T-helper 2 cell treated with Interferon-gamma antibody and Interleukin-4, amounts not matched to agents 5 μg/mL and 100 μg/mL, for 36 hours (primary cell): ENCODE results near the gene PTPDC1.
"Not testable (repeated sequence)": the region's sequence is repeated elsewhere in the genome, so short reads cannot be mapped to it uniquely, and the experiment has no call there.

Experiments
- DNase-seq: peaks from one replicate; pipeline ENCODE4 v3.0.0; 2021; ENCODE audit warnings: low spot score
- H3K27ac Mint-ChIP-seq: one replicate; pipeline ENCODE4 v1.8.0; 2021; ENCODE audit warnings: mild to moderate bottlenecking, mixed read lengths
- H3K27me3 Mint-ChIP-seq: one replicate; pipeline ENCODE4 v1.8.0; 2021; ENCODE audit warnings: low read depth, mixed read lengths
- H3K36me3 Mint-ChIP-seq: one replicate; pipeline ENCODE4 v1.8.0; 2021; ENCODE audit warnings: low read depth, mixed read lengths
- H3K4me1 Mint-ChIP-seq: one replicate; pipeline ENCODE4 v1.8.0; 2021; ENCODE audit warnings: low read depth, mixed read lengths
- H3K4me3 Mint-ChIP-seq: one replicate; pipeline ENCODE4 v1.8.0; 2022; ENCODE audit warnings: mild to moderate bottlenecking, moderate library complexity, mixed read lengths
- H3K9me3 Mint-ChIP-seq: one replicate; pipeline ENCODE4 v1.8.0; 2021; ENCODE audit warnings: mixed read lengths

Gene PTPDC1

DNA sequence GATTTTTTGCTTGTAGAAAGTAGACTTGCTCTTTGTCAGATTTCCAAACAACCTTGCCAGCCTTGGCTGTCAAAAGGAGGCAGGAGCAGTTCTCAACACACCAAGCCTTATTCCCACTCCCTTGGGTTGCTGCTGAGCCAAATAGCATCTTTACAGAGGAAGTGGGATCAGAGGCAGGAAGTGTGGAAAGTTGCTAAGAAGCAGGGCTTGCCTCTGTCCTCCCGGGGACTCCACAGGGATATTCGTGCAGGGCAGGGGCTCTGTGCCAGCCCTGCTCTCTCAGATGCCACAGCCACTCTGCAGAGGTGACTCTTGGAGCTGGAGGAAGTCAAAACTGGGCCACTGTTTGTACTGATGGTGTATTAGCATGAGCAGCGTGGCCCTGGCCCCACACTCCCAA is 24.3 kb downstream of the PTPDC1 start:
- no peak overlapping the region for H3K27ac Mint-ChIP-seq
- H3K4me1 Mint-ChIP-seq: peaks cover 4% of the 10 kb centered on the region
- H3K9me3 Mint-ChIP-seq: peaks cover 7% of the 10 kb centered on the region
- H3K36me3 Mint-ChIP-seq: peaks cover 2% of the 10 kb centered on the region
- no peak for DNase-seq
- H3K27me3 Mint-ChIP-seq: no peaks in the 10 kb centered on the region
- no peak overlapping the region for H3K4me3 Mint-ChIP-seq

DNA sequence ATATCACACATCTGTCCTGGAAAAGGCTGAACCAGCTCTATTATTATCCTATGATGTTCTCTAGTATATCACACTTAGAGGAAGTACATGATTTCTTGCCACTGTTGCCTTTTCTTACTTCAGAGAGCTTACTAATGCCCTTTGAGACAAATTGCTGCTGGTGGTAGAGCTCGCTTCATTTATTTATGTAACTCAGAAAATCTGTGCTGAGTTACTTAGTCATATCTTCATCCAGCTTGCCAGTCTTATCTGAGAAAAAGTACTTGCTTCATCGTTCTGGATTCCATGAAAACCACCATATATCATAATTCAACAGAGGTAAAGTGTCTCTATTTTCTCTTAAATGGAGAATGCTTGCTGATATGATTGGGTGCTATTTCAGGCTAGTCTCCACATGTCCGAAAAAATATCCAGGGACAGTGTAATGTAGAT is 26.6 kb downstream of the PTPDC1 start:
- Mint-ChIP-seq H3K4me1 (peaks cover 4% of the 10 kb centered on the region), H3K36me3 (no peaks in the 10 kb centered on the region), H3K9me3 (peaks cover 7% of the 10 kb centered on the region), H3K27ac (no peak overlapping the region), H3K4me3 (no peak overlapping the region), H3K27me3 (no peaks in the 10 kb centered on the region)
- DNase-seq: no peak

DNA sequence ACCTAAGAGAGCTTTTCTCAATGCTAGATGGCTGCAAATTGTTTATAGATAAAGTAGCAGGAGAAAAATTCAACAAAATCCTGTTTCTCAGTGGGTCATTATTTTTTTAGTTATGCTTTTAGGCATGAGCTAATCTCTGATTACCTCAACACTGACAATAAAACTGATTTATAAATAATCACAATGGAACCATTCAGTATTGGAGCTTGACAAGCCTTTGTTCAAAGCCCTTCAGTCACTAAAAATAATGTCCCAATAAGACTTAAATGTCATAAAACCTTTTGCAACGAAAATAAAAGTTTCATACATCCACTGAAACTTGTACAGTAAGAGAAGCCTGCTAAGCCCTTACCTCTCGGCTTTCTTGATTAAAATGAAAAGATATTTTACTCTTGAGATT is 27.2 kb downstream of the PTPDC1 start:
- Mint-ChIP-seq H3K36me3 (no peaks in the 10 kb centered on the region), H3K9me3 (peaks cover 7% of the 10 kb centered on the region), H3K4me1 (peaks cover 4% of the 10 kb centered on the region), H3K4me3 (no peak overlapping the region), H3K27ac (no peak overlapping the region), H3K27me3 (no peaks in the 10 kb centered on the region)
- DNase-seq: no peak

DNA sequence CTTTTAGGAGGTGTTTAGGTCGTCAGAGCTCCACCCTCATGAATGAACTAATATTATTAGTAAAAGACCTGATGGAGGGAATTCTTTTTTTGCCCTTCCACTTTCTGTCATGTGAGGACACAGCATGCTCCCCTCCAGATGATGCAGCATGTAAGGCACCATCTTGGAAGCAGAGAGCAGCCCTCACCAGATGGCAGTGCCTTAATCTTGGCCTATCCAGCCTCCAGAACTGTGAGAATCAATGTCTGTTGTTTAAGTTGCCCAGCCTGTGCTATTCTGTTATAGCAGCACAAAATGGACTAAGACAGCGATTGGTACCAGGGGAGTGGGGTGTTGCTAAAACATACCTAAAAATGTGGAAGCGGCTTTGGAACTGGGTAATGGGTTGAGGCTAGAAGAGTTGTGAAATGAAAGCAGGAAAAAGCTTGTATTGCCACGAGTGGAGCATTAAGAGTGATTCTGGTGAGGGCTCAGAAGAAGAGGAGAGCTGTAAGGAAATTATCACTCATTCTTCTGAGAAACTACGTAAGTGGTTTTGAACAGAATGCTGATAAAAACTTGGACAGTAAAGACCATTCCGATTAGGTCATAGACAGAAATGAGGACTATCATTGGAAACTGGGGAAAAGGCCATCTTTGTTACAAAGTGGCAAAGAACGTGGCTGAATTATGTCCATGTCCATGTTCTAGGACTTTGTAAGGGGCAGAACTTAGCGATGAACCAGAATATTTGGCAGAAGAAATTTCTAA is 28.6 kb downstream of the PTPDC1 start:
- Mint-ChIP-seq H3K4me1 (peaks cover 4% of the 10 kb centered on the region), H3K27me3 (no peaks in the 10 kb centered on the region), H3K27ac (no peak overlapping the region), H3K4me3 (no peak overlapping the region), H3K9me3 (peaks cover 7% of the 10 kb centered on the region), H3K36me3 (no peaks in the 10 kb centered on the region)
- DNase-seq: no peak

DNA sequence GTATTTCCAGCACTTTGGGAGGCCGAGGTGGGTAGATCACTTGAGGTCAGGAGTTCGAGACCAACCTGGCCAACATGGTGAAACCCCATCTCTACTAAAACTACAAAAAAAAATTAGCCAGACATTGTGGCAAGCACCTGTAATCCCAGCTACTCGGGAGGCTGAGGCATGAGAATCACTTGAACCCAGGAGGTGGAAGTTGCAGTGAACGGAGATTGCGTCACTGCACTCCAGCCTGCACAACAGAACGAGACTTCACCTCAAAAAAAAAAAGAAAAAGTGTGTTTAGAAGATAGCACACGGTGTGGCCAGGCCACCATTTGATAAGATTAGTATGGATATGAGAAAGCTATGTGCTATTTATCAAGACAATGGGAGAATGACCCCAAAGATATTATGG is 35.8 kb downstream of the PTPDC1 start:
- not testable (repeated sequence) for H3K4me1 Mint-ChIP-seq, H3K9me3 Mint-ChIP-seq, H3K27me3 Mint-ChIP-seq, H3K36me3 Mint-ChIP-seq, H3K27ac Mint-ChIP-seq, DNase-seq, H3K4me3 Mint-ChIP-seq

DNA sequence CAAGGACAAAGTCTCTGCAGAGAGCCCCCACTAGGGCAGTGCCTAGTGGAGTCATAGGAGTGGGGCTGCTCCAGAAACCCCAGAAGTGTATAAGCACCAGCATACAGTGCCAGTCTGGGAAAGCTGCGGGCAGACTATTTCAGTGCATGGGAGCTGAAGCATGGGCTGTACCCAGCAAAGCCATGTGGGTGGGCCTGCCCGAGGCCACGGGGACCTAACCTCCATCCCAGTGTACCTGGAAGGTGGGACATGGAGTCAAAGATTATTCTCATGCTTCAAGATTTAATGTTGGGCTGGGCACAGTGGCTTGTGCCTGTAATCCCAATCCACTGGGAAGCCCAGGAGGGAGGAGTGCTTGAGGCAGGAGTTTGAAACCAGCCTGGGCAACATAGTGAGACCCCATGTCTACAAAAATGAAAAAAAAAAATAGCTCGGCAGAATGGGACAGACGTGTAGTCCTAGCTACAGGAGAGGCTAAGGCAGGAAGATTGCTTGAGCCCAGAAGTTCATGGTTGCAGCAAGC is 36.7 kb downstream of the PTPDC1 start:
- peaks cover 2% of the 10 kb centered on the region for H3K36me3 Mint-ChIP-seq
- no peaks in the 10 kb centered on the region for H3K9me3 Mint-ChIP-seq
- no peak overlapping the region for H3K27ac Mint-ChIP-seq
- H3K4me3 Mint-ChIP-seq: no peak overlapping the region
- H3K27me3 Mint-ChIP-seq: no peaks in the 10 kb centered on the region
- H3K4me1 Mint-ChIP-seq: no peaks in the 10 kb centered on the region
- DNase-seq: no peak

DNA sequence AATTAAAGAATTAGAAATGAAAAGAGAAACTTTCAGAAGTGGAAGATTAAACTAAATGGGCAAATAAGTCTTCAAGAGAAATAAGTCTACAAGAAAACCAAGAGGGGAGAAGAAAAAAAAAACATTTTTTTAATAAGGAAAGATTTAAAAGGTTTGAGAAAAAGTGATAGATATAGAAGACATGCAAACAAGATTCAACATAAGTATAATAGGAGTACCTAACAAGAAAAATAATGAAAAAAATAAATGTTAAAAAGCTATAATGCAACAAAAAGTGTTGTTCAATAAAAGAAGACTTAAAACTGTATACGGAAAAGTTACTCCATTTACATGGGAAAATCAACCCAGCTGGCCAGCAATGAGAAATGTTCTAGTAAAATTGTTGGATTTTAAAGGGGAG is 42.6 kb downstream of the PTPDC1 start:
- H3K9me3 Mint-ChIP-seq: peaks cover 27% of the 10 kb centered on the region
- no peak overlapping the region for H3K27ac Mint-ChIP-seq
- no peak overlapping the region for H3K4me3 Mint-ChIP-seq
- H3K27me3 Mint-ChIP-seq: no peaks in the 10 kb centered on the region
- no peaks in the 10 kb centered on the region for H3K4me1 Mint-ChIP-seq
- no peak for DNase-seq
- peaks cover 1% of the 10 kb centered on the region for H3K36me3 Mint-ChIP-seq

DNA sequence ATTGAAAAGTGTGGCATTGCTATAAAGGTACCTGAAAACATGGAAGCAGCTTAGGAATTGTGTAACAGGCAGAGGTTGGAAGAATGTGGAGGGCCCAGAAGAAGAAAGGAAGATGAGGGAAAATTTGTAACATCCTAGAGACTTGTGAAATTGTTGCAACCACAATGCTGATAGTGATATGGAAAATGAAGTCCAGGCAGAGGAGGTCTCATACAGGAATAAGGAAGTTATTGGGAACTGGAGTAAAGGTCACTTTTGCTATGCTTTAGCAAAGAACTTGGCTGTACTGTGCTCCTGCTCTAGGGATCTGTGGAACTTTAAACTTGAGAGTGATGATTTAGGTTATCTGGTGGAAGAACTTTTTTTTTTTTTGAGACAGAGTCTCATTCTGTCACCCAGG is 43.5 kb downstream of the PTPDC1 start:
- Mint-ChIP-seq H3K4me1 (no peaks in the 10 kb centered on the region), H3K27me3 (no peaks in the 10 kb centered on the region), H3K27ac (no peak overlapping the region), H3K36me3 (peaks cover 1% of the 10 kb centered on the region), H3K4me3 (no peak overlapping the region), H3K9me3 (peaks cover 27% of the 10 kb centered on the region)
- DNase-seq: no peak

DNA sequence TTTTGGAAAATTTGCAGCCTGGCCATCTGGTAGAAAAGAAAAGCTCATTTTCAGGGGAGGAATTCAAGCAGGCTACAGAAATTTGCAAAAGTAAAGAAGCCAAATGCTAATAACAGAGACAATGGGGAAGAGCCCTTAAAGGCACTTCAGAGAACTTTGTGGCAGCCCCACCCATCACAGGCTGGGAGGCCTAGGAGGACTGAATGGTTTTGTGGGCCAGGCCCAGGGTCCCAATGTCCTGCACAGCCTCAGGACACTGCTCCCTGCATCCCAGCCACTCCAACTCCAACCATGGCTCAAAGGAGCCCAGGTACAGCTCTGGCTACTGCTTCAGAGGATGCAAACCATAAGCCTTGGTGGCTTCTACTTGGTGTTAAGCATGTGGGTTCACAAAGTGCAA is 44.3 kb downstream of the PTPDC1 start:
- Mint-ChIP-seq H3K27ac (no peak overlapping the region), H3K27me3 (no peaks in the 10 kb centered on the region), H3K4me1 (no peaks in the 10 kb centered on the region), H3K4me3 (no peak overlapping the region), H3K9me3 (peaks cover 27% of the 10 kb centered on the region), H3K36me3 (peaks cover 1% of the 10 kb centered on the region)
- no peak for DNase-seq

DNA sequence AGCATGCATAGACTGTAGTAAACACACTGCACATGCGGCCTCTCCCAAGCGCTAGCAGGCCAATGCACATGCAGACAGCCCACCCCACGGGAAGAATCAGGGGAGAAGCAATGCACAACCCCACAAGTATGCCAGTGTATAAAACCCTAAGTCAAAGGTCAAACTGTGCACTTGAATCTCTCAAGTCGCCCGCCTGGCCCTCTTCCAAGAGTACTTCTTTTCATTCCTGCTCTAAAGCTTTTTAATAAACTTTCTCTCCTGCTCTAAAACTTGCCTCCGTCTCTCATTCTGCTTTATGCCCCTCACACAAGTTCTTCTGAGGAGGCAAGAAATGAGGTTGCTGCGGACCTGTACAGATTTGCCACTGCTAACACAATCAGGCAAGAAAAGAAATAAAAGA is 50.4 kb downstream of the PTPDC1 start:
- no peaks in the 10 kb centered on the region for H3K36me3 Mint-ChIP-seq
- no peak overlapping the region for H3K27ac Mint-ChIP-seq
- peaks cover 4% of the 10 kb centered on the region for H3K9me3 Mint-ChIP-seq
- H3K4me1 Mint-ChIP-seq: no peaks in the 10 kb centered on the region
- H3K27me3 Mint-ChIP-seq: peaks cover 7% of the 10 kb centered on the region
- no peak for DNase-seq
- no peak overlapping the region for H3K4me3 Mint-ChIP-seq

DNA sequence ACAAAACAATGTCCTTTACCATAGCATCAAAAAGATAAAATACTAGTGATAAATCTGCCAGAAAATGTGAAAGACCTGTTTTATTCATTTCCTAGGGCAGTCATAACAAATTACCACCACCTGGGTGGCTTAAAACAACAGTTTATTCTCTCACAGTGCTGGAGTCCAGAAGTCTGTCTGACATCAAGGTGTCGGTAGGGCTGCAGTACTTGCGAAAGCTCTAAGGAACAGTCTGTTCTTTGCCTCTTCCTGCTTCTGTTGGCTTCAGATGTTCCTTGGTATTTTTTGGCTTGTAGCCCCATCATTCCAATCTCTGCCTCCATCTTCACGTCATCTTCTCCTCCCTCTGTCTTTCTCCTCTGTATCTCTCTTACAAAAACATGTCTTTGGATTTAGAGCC is 51.0 kb downstream of the PTPDC1 start:
- peaks cover 4% of the 10 kb centered on the region for H3K9me3 Mint-ChIP-seq
- no peaks in the 10 kb centered on the region for H3K4me1 Mint-ChIP-seq
- no peak for DNase-seq
- H3K4me3 Mint-ChIP-seq: no peak overlapping the region
- H3K36me3 Mint-ChIP-seq: no peaks in the 10 kb centered on the region
- peaks cover 7% of the 10 kb centered on the region for H3K27me3 Mint-ChIP-seq
- no peak overlapping the region for H3K27ac Mint-ChIP-seq

DNA sequence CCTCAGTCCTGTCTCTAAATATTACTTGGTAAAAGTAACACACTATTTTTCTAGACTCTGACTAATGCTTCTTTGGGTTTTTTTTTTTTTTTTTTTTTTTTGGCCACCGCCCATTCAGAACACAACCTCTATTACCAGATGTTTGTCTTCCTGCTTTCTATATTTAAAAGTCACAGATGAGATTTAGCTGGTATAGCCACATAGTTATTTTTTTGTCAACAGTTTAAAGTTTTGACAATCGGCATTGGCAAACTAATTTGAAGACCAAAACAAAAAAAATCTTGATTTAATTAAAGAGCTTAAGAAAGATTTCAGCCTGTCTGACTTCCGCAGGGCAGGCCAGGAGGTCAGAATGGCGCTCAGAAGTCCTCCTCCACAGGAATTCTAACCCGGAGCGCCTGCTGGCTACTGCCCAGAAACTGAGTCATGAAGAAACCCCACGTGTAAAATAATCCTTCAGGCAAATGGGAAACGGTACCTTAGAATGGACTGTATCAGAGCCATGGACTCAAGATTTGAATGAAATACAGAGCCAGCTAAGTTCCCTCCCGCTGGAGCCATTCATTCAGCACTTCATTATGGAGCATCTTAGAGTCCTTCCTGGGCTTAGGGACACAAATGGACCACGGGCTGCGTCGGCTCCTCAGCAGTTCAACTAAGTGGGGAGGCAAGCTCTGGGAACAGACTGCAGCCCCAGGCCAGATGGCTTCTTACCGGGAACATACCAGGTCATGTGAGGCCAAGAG is 55.6 kb downstream of the PTPDC1 start:
- no peak overlapping the region for H3K27ac Mint-ChIP-seq
- no peaks in the 10 kb centered on the region for H3K4me1 Mint-ChIP-seq
- H3K4me3 Mint-ChIP-seq: no peak overlapping the region
- no peaks in the 10 kb centered on the region for H3K36me3 Mint-ChIP-seq
- H3K27me3 Mint-ChIP-seq: peaks cover 7% of the 10 kb centered on the region
- H3K9me3 Mint-ChIP-seq: no peaks in the 10 kb centered on the region
- no peak for DNase-seq

DNA sequence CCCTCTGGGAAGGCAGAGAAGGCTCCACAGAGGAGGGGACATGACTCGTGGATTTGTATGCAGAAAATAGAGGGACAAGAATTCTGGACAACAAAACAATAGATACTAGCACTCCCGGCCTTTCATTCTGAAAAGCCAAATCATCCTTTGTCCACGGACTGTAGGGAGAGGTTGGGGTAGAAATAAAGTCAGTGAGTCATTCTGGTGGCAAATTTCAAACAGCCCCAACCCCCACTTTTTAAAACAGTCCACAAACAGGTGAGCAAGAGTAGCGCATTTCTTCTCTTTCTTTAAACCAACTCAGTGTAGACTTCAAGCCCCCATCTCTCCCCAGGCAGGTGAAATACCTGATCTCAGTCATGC is 56.1 kb downstream of the PTPDC1 start:
- Mint-ChIP-seq H3K36me3 (no peaks in the 10 kb centered on the region), H3K27ac (no peak overlapping the region), H3K9me3 (no peaks in the 10 kb centered on the region), H3K4me3 (no peak overlapping the region), H3K4me1 (no peaks in the 10 kb centered on the region), H3K27me3 (peaks cover 7% of the 10 kb centered on the region)
- no peak for DNase-seq
